IMR-90 (cell line): Measurements from ENCODE around the gene TTI1. TPM values are rescaled to one million over a fixed set of nuclear protein-coding genes. Genes with fewer than 3 reads are reported as not detected.

Experiments
- ATAC-seq: fragments of 200-7000 bp; cut with Tn5 transposase; 2 replicates; pipeline ENCODE4 v1.9.1; 2020; ENCODE audit warnings: low read depth, mild to moderate bottlenecking, moderate library complexity
- BruUV-seq: library from RNA; stranded (reverse); fragments of 400-500 nt; replicated peaks from 2 replicates; lab custom pipeline; 2021; lab: Mats Ljungman, UMichigan
- CTCF ChIA-PET: fragments of 300-600 bp; formaldehyde crosslinking; extraction: SDS; loops from one replicate; lab custom pipeline; 2021; ENCODE audit warnings: antibody characterized with exemption; lab: Yijun Ruan, JAX
- POLR2A ChIA-PET: fragments of 300-600 bp; sonication (Branson Sonifier 250); formaldehyde crosslinking; loops from one replicate; lab custom pipeline; 2022; ENCODE audit warnings: antibody characterized with exemption; ENCODE audit not compliant: unreplicated experiment; lab: Charles Lee
- DNase-seq: peaks from one replicate; pipeline ENCODE4 v3.0.0; 2013
- H2AFZ ChIP-seq: replicated peaks from 2 replicates; pipeline ENCODE3; 2013; ENCODE audit warnings: low read length, mild to moderate bottlenecking; ENCODE audit not compliant: poor library complexity
- H2AK5ac ChIP-seq: 2 replicates; pipeline ENCODE4 v1.6.1; 2013; ENCODE audit warnings: low read depth, low read length, inconsistent platforms
- H2AK9ac ChIP-seq: replicated peaks from 2 replicates; pipeline ENCODE3; 2013; ENCODE audit warnings: mild to moderate bottlenecking, low read depth, low read length, moderate library complexity; ENCODE audit not compliant: poor library complexity
- H2BK120ac ChIP-seq: 2 replicates; pipeline ENCODE4 v1.6.1; 2013; ENCODE audit warnings: low read depth, low read length, inconsistent platforms
- H2BK15ac ChIP-seq: 3 replicates; pipeline ENCODE4 v1.6.1; 2013; ENCODE audit warnings: low read depth, low read length, inconsistent platforms
- H2BK20ac ChIP-seq: 2 replicates; pipeline ENCODE4 v1.6.1; 2013; ENCODE audit warnings: low read depth, mild to moderate bottlenecking, inconsistent platforms, low read length, moderate library complexity
- H2BK5ac ChIP-seq: 2 replicates; pipeline ENCODE4 v1.6.1; 2013; ENCODE audit warnings: mild to moderate bottlenecking, low read depth, low read length, inconsistent platforms; ENCODE audit not compliant: poor library complexity, severe bottlenecking
- H3K14ac ChIP-seq: replicated peaks from 2 replicates; pipeline ENCODE4 v1.6.1; 2013; ENCODE audit warnings: low read depth, low read length, inconsistent platforms
- H3K18ac ChIP-seq: 2 replicates; pipeline ENCODE4 v1.6.1; 2013; ENCODE audit warnings: low read depth, low read length, control low read depth
- H3K23ac ChIP-seq: 2 replicates; pipeline ENCODE4 v1.6.1; 2013; ENCODE audit warnings: low read depth, low read length, inconsistent platforms
- H3K27ac ChIP-seq: 2 replicates; pipeline ENCODE4 v1.5.1; 2013; ENCODE audit warnings: mild to moderate bottlenecking, control low read depth, low read length; ENCODE audit not compliant: insufficient read depth
- H3K27me3 ChIP-seq: 2 replicates; pipeline ENCODE4 v1.6.1; 2013; ENCODE audit warnings: low read length; ENCODE audit not compliant: control insufficient read depth, insufficient read depth
- H3K36me3 ChIP-seq: 2 replicates; pipeline ENCODE4 v1.6.1; 2013; ENCODE audit warnings: low read length, mixed read lengths; ENCODE audit not compliant: control insufficient read depth, insufficient read depth
- H3K4ac ChIP-seq: 2 replicates; pipeline ENCODE4 v1.6.1; 2013; ENCODE audit warnings: low read depth, low read length, inconsistent platforms
- H3K4me1 ChIP-seq: 2 replicates; pipeline ENCODE4 v1.6.1; 2013; ENCODE audit warnings: low read length, mixed read lengths; ENCODE audit not compliant: control insufficient read depth, insufficient read depth
- H3K4me2 ChIP-seq: 2 replicates; pipeline ENCODE4 v1.6.1; 2013; ENCODE audit warnings: low read depth, mild to moderate bottlenecking, control low read depth, low read length, moderate library complexity
- H3K4me3 ChIP-seq: 2 replicates; pipeline ENCODE4 v1.5.1; 2013; ENCODE audit warnings: low read depth, mild to moderate bottlenecking, control low read depth, low read length, moderate library complexity; ENCODE audit not compliant: insufficient read depth
- H3K56ac ChIP-seq: 2 replicates; pipeline ENCODE4 v1.6.1; 2013; ENCODE audit warnings: low read length, inconsistent platforms; ENCODE audit not compliant: insufficient read depth; ENCODE audit errors: extremely low read depth
- H3K79me1 ChIP-seq, 2 experiments: 2 replicates each; pipeline ENCODE4 v1.6.1; 2013; ENCODE audit warnings: low read length in 2 of 2, inconsistent platforms in 1 of 2, low read depth in 1 of 2
- H3K9ac ChIP-seq: 2 replicates; pipeline ENCODE4 v1.6.1; 2013; ENCODE audit warnings: low read depth, low read length, control low read depth
- H3K9me1 ChIP-seq: 2 replicates; pipeline ENCODE4 v1.6.1; 2013; ENCODE audit warnings: low read length, inconsistent platforms; ENCODE audit not compliant: insufficient read depth
- H3K9me3 ChIP-seq: 2 replicates; pipeline ENCODE4 v1.6.1; 2013; ENCODE audit warnings: low read length; ENCODE audit not compliant: control insufficient read depth, insufficient read depth
- H4K20me1 ChIP-seq: 2 replicates; pipeline ENCODE4 v1.6.1; 2013; ENCODE audit warnings: low read length, inconsistent platforms; ENCODE audit not compliant: insufficient read depth
- H4K5ac ChIP-seq: 2 replicates; pipeline ENCODE4 v1.6.1; 2013; ENCODE audit warnings: mild to moderate bottlenecking, low read depth, low read length, control low read depth
- H4K8ac ChIP-seq, 2 experiments: 2 replicates each; pipeline ENCODE4 v1.6.1; 2013; ENCODE audit warnings: low read depth in 2 of 2, low read length in 2 of 2, control low read depth in 1 of 2, inconsistent platforms in 1 of 2
- H4K91ac ChIP-seq: 2 replicates; pipeline ENCODE4 v1.6.1; 2013; ENCODE audit warnings: low read depth, low read length, inconsistent platforms; ENCODE audit not compliant: insufficient read depth
- CTCF ChIP-seq: conservative IDR thresholded peaks from 2 replicates; pipeline ENCODE4 v1.5.1; 2012; ENCODE audit warnings: mild to moderate bottlenecking, low read depth, low read length, improper control_type of control experiment
- WGBS, 2 experiments: methylation state at CpG; one replicate each; pipeline versions ENCODE4 v1.1.5 to v1.1.7; 2013; ENCODE audit warnings: missing lambda C conversion rate in 2 of 2; ENCODE audit not compliant: insufficient read length in 1 of 2; ENCODE audit errors: extremely low coverage in 2 of 2; 5-methylcytosine and 5-hydroxymethylcytosine counted together
- dilution Hi-C: fragments of 300-500 bp; cut with HindIII; formaldehyde crosslinking; loops from one replicate; pipeline ENCODE4 v1.14.3; 2018; ENCODE audit warnings: low sequenced_read_pairs; ENCODE audit not compliant: unreplicated experiment
- in situ Hi-C: fragments of 300-500 bp; cut with MboI; formaldehyde crosslinking; loops from 3 replicates; pipeline ENCODE4 v1.14.3; 2019; ENCODE audit warnings: low sequenced_read_pairs, inconsistent platforms, mixed read lengths
- intact Hi-C: fragments of 100-400 bp; cut with micrococcal nuclease; formaldehyde crosslinking; loops from 2 replicates; pipeline ENCODE4 v1.10.0; 2022
- polyA plus RNA-seq, 3 experiments: library from polyadenylated mRNA; depleted of rRNA; stranded (reverse); fragments of >200 nt; gene quantifications; 2 replicates each; pipeline ENCODE4 v1.2.3, GENCODE V29; 2012; ENCODE audit warnings: low replicate concordance in 1 of 3
- total RNA-seq: library from RNA; depleted of rRNA; stranded (reverse); fragments of >200 nt; gene quantifications from 2 replicates; pipeline ENCODE4 v1.2.3, GENCODE V29; 2012

TTI1 gene
- total and polyA plus RNA-seq, 2 of the 4 experiments (the other 2 are of a cell fraction), result 12.5 to 17.6 TPM

DNA sequence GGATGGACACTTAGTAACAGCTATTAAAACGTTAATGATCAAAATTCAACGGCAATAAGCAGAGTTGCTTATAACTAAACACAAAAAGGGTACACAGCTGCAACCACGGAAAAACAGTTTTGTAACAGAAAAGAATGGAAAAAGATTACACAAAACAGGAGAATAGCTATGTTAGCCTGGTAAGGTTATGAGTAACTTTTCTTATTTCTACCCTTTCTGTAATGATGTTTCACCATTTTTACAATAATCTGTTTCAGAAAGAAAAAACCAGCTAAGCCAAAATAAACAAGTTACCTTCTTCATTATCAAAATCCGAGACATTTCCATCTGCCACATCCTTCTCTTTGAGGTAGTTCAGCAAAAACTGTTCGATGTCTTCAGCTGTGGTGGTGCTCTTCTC lies 27.4 kb downstream of the TTI1 start:
- Histone ChIP-seq H3K18ac (no peak overlapping the region), H3K79me1 (peaks cover 8 to 35% of the 10 kb centered on the region in 2 experiments), H4K8ac (no peak overlapping the region), H3K4me1 (peaks cover 11% of the 10 kb centered on the region), H3K4me2 (no peak overlapping the region), H2BK120ac (no peak overlapping the region), H2BK5ac (no peak overlapping the region), H3K4me3 (no peak overlapping the region), H3K4ac (no peak overlapping the region), H3K9ac (no peak overlapping the region), H4K91ac (no peak overlapping the region), H3K9me3 (no peaks in the 10 kb centered on the region), H3K14ac (no peak overlapping the region), H2BK20ac (no peak overlapping the region), H2BK15ac (no peak overlapping the region), H3K56ac (no peak overlapping the region), H3K27ac (no peak overlapping the region), H3K36me3 (peaks cover 5% of the 10 kb centered on the region), H4K5ac (no peak overlapping the region), H2AK5ac (no peak overlapping the region), H3K9me1 (peaks cover 9% of the 10 kb centered on the region), H4K20me1 (peaks cover 14% of the 10 kb centered on the region), H2AK9ac (no peak overlapping the region), H3K27me3 (no peaks in the 10 kb centered on the region), H2AFZ (no peak overlapping the region), H3K23ac (no peak overlapping the region)
- no TSS peak for BruUV-seq
- in situ Hi-C loops, result no loop called here
- DNase-seq (no peak), ATAC-seq (no peak)
- intact Hi-C loops, result no loop called here
- WGBS, 2 experiments, result no CpG with 5 or more reads among the region's 5 CpGs
- dilution Hi-C loops, result no loop called here
- POLR2A ChIA-PET, result no interaction called here
- TF ChIP-seq CTCF, result no peak
- CTCF ChIA-PET, result interaction anchor here (0.8 kb wide), 1 partner anchor 215 kb away, joined by 3 read pairs; no protein-coding TSS in a partner anchor
